ENCODE measurements around the gene PHF1.

The PHF1 gene

GRCh38 chr6:33419580-33420490 lies 9.0 kb downstream of the PHF1 start, which contains the start of gene SYNGAP1:
Gene SYNGAP1, plus strand, starts transcription at chr6:33420065. Its CDS starts 200 bp downstream, at chr6:33420265.
- H3K4me3 ChIP-seq (ENCODE audit: low read depth, low read length), result peak within 1 kb of the TSS; percentile 90
- H3K4me1 ChIP-seq (ENCODE audit: control insufficient read depth, insufficient read depth, low read length), result peaks cover 34% of the 10 kb centered on the region
- H3K27ac ChIP-seq (ENCODE audit: low read depth, low read length), result peak within 1 kb of the TSS; percentile 77; the same call in 1 of the 2 replicates

GRCh38 chr6:33420491-33421343 lies 9.9 kb downstream of the PHF1 start:
- Histone ChIP-seq H3K4me1 (ENCODE audit: control insufficient read depth, insufficient read depth, low read length) (peaks cover 39% of the 10 kb centered on the region), H3K4me3 (ENCODE audit: low read depth, low read length) (peak overlapping the region; percentile 66), H3K27ac (ENCODE audit: low read depth, low read length) (no peak overlapping the region), H3K36me3 (ENCODE audit: control insufficient read depth, insufficient read depth, low read length) (peaks cover 34% of the 10 kb centered on the region), H3K9ac (ENCODE audit: low read length) (peak overlapping the region; percentile 23), H3K9me3 (ENCODE audit: control insufficient read depth, insufficient read depth, low read depth, low read length) (no peaks in the 10 kb centered on the region), H3K27me3 (ENCODE audit: control insufficient read depth, insufficient read depth, low read length) (no peaks in the 10 kb centered on the region)

More at GRCh38 chr6:33419580-33420490, 9.0 kb downstream of the PHF1 start, which contains the start of gene SYNGAP1:
- no peaks in the 10 kb centered on the region for H3K9me3 ChIP-seq (ENCODE audit: control insufficient read depth, insufficient read depth, low read depth, low read length)
- H3K27me3 ChIP-seq (ENCODE audit: control insufficient read depth, insufficient read depth, low read length), result no peaks in the 10 kb centered on the region
- H3K36me3 ChIP-seq (ENCODE audit: control insufficient read depth, insufficient read depth, low read length), result peaks cover 40% of the 10 kb centered on the region
- peak within 1 kb of the TSS; percentile 64 for H3K9ac ChIP-seq (ENCODE audit: low read length)

GRCh38 chr6:33421344-33421643 lies 10.5 kb downstream of the PHF1 start:
- no peaks in the 10 kb centered on the region for H3K27me3 ChIP-seq (ENCODE audit: control insufficient read depth, insufficient read depth, low read length)
- H3K4me3 ChIP-seq (ENCODE audit: low read depth, low read length), result peak overlapping the region; percentile 25; the same call in 1 of the 2 replicates
- H3K27ac ChIP-seq (ENCODE audit: low read depth, low read length), result no peak overlapping the region
- H3K4me1 ChIP-seq (ENCODE audit: control insufficient read depth, insufficient read depth, low read length), result peaks cover 38% of the 10 kb centered on the region
- no peaks in the 10 kb centered on the region for H3K9me3 ChIP-seq (ENCODE audit: control insufficient read depth, insufficient read depth, low read depth, low read length)
- peaks cover 28% of the 10 kb centered on the region for H3K36me3 ChIP-seq (ENCODE audit: control insufficient read depth, insufficient read depth, low read length)
- H3K9ac ChIP-seq (ENCODE audit: low read length), result no peak overlapping the region

GRCh38 chr6:33423777-33424176 lies 13.0 kb downstream of the PHF1 start:
- Histone ChIP-seq H3K36me3 (ENCODE audit: control insufficient read depth, insufficient read depth, low read length) (peaks cover 23% of the 10 kb centered on the region; the same call in 1 of the 2 replicates), H3K9ac (ENCODE audit: low read length) (no peak overlapping the region), H3K4me3 (ENCODE audit: low read depth, low read length) (no peak overlapping the region), H3K4me1 (ENCODE audit: control insufficient read depth, insufficient read depth, low read length) (peaks cover 38% of the 10 kb centered on the region), H3K27ac (ENCODE audit: low read depth, low read length) (no peak overlapping the region), H3K9me3 (ENCODE audit: control insufficient read depth, insufficient read depth, low read depth, low read length) (no peaks in the 10 kb centered on the region), H3K27me3 (ENCODE audit: control insufficient read depth, insufficient read depth, low read length) (no peaks in the 10 kb centered on the region)

- Histone ChIP-seq H3K9me3 (ENCODE audit: control insufficient read depth, insufficient read depth, low read depth, low read length) (no peaks in the 10 kb centered on the region), H3K9ac (ENCODE audit: low read length) (peak overlapping the region; percentile 37), H3K4me1 (ENCODE audit: control insufficient read depth, insufficient read depth, low read length) (peaks cover 40% of the 10 kb centered on the region), H3K27ac (ENCODE audit: low read depth, low read length) (peak overlapping the region; percentile 77), H3K36me3 (ENCODE audit: control insufficient read depth, insufficient read depth, low read length) (peaks cover 23% of the 10 kb centered on the region; the same call in 1 of the 2 replicates), H3K27me3 (ENCODE audit: control insufficient read depth, insufficient read depth, low read length) (no peaks in the 10 kb centered on the region), H3K4me3 (ENCODE audit: low read depth, low read length) (peak overlapping the region; percentile 68)
These were observed 14.2 kb downstream of the PHF1 start for GRCh38 chr6:33424855-33425667.

- Histone ChIP-seq H3K27me3 (ENCODE audit: control insufficient read depth, insufficient read depth, low read length) (no peaks in the 10 kb centered on the region), H3K4me1 (ENCODE audit: control insufficient read depth, insufficient read depth, low read length) (peaks cover 48% of the 10 kb centered on the region), H3K36me3 (ENCODE audit: control insufficient read depth, insufficient read depth, low read length) (peaks cover 23% of the 10 kb centered on the region; the same call in 1 of the 2 replicates), H3K27ac (ENCODE audit: low read depth, low read length) (peak overlapping the region; percentile 77; the same call in 1 of the 2 replicates), H3K9me3 (ENCODE audit: control insufficient read depth, insufficient read depth, low read depth, low read length) (no peaks in the 10 kb centered on the region), H3K4me3 (ENCODE audit: low read depth, low read length) (peak overlapping the region; percentile 68), H3K9ac (ENCODE audit: low read length) (peak overlapping the region; percentile 55)
These were observed 15.1 kb downstream of the PHF1 start for GRCh38 chr6:33425668-33426577.

GRCh38 chr6:33426590-33427511 lies 16.0 kb downstream of the PHF1 start:
- Histone ChIP-seq H3K9me3 (ENCODE audit: control insufficient read depth, insufficient read depth, low read depth, low read length) (no peaks in the 10 kb centered on the region), H3K9ac (ENCODE audit: low read length) (no peak overlapping the region), H3K36me3 (ENCODE audit: control insufficient read depth, insufficient read depth, low read length) (peaks cover 23% of the 10 kb centered on the region; the same call in 1 of the 2 replicates), H3K4me1 (ENCODE audit: control insufficient read depth, insufficient read depth, low read length) (peaks cover 51% of the 10 kb centered on the region), H3K4me3 (ENCODE audit: low read depth, low read length) (peak overlapping the region; percentile 79), H3K27ac (ENCODE audit: low read depth, low read length) (no peak overlapping the region), H3K27me3 (ENCODE audit: control insufficient read depth, insufficient read depth, low read length) (no peaks in the 10 kb centered on the region)

- peak overlapping the region; percentile 79 for H3K4me3 ChIP-seq (ENCODE audit: low read depth, low read length)
- no peaks in the 10 kb centered on the region for H3K9me3 ChIP-seq (ENCODE audit: control insufficient read depth, insufficient read depth, low read depth, low read length)
- H3K27ac ChIP-seq (ENCODE audit: low read depth, low read length), result no peak overlapping the region
- peaks cover 23% of the 10 kb centered on the region for H3K36me3 ChIP-seq (ENCODE audit: control insufficient read depth, insufficient read depth, low read length)
- peak overlapping the region; percentile 49 for H3K9ac ChIP-seq (ENCODE audit: low read length)
- no peaks in the 10 kb centered on the region for H3K27me3 ChIP-seq (ENCODE audit: control insufficient read depth, insufficient read depth, low read length)
- peaks cover 60% of the 10 kb centered on the region for H3K4me1 ChIP-seq (ENCODE audit: control insufficient read depth, insufficient read depth, low read length)
These were observed 16.9 kb downstream of the PHF1 start for GRCh38 chr6:33427585-33428223.
